HepG2 (cell line): ENCODE data around the gene MLLT10.

Source experiments
- CEBPG ChIP-seq: IDR thresholded peaks from 2 replicates; pipeline ENCODE4 v1.6.1; 2016
- GABPA ChIP-seq, 2 experiments: IDR thresholded peaks; 2 replicates each; pipeline ENCODE4 v1.6.1; 2011 to 2016; ENCODE audit warnings: low read depth in 2 of 2, low read length in 1 of 2, missing biosample characterization in 1 of 2, missing genetic modification characterization in 1 of 2
- JUND ChIP-seq: sonication (generic); formaldehyde crosslinking; IDR thresholded peaks from 2 replicates; pipeline ENCODE4 v1.8.0; 2022; ENCODE audit warnings: mild to moderate bottlenecking, missing genetic modification reagents
- PHF5A ChIP-seq: IDR thresholded peaks from one replicate; pipeline ENCODE4 v1.6.1; 2018; ENCODE audit warnings: low read depth, missing genetic modification reagents; ENCODE audit not compliant: unreplicated experiment
- U2AF2 ChIP-seq: fragments of 200-400 bp; formaldehyde crosslinking; IDR thresholded peaks from 2 replicates; pipeline ENCODE4 v1.6.1; 2017; ENCODE audit warnings: low read depth, mild to moderate bottlenecking, low read length
- TF ChIP-seq, protein P1 (sequence below): sonication (generic); formaldehyde crosslinking; IDR thresholded peaks from 2 replicates; pipeline ENCODE4 v1.4.0; 2020; ENCODE audit warnings: mild to moderate bottlenecking, missing genetic modification reagents
- TF ChIP-seq, protein P2 (sequence below): sonication (generic); formaldehyde crosslinking; IDR thresholded peaks from 2 replicates; pipeline ENCODE4 v1.5.0; 2020; ENCODE audit warnings: mild to moderate bottlenecking, missing genetic modification reagents, moderate library complexity
- TF ChIP-seq, protein P3 (sequence below): IDR thresholded peaks from 2 replicates; pipeline ENCODE4 v1.6.1; 2012; ENCODE audit warnings: low read length, improper control_type of control experiment

DNA sequence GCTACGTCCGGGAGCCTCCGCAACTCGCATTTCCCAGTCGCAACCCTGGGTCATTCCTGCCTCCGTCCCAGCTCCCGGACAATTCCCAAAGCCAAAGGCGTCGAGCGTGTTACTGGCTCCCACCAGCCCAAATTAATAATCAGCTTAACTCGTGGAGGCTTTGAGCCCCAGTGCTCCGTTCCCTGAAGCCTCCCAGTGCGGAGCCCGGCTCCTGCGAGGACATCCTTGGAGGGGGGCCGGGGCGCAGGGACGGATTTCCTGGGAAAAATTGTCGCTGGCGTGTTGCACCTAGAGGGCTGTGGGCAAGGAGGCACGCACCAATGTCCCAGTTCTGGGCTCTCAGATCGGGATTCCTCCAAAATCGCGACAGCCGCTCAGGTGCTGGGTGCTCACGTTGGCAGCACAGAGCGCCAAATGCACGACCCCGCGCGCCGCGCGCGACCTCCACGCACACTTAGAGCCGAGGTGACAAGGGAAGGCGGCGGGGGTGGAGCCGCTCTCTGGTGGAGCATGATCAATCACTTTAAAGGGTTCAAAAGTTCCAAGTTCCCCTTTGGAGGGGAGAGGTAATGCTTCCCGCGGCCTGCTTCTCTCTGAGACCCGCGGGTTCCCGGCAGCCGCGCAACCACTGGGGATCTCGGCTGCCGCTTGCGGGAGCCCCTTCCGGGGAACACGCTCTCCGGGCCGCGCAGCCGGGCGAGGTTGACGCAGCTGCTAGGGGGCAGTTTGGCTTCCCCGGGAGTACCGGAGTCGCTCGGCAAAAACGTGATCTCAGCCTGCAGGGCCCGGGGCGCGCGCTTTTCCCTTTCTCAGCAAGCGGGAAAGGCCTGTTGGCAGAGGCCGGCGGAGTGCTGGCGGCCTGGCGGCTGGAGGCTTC is 34.1 kb upstream of the MLLT10 start:
- TF ChIP-seq U2AF2 (no peak), PHF5A (no peak), JUND (no peak), CEBPG (CRISPR knock-in tag) (no peak), GABPA (IDR thresholded peaks at IDR 0.05; ENCODE audit: low read depth, low read length) (no peak), GABPA (CRISPR knock-in tag; IDR thresholded peaks at IDR 0.05; ENCODE audit: low read depth) (no peak)
- TF ChIP-seq, protein P1, sequence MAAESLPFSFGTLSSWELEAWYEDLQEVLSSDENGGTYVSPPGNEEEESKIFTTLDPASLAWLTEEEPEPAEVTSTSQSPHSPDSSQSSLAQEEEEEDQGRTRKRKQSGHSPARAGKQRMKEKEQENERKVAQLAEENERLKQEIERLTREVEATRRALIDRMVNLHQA = no peak
- TF ChIP-seq, protein P2, sequence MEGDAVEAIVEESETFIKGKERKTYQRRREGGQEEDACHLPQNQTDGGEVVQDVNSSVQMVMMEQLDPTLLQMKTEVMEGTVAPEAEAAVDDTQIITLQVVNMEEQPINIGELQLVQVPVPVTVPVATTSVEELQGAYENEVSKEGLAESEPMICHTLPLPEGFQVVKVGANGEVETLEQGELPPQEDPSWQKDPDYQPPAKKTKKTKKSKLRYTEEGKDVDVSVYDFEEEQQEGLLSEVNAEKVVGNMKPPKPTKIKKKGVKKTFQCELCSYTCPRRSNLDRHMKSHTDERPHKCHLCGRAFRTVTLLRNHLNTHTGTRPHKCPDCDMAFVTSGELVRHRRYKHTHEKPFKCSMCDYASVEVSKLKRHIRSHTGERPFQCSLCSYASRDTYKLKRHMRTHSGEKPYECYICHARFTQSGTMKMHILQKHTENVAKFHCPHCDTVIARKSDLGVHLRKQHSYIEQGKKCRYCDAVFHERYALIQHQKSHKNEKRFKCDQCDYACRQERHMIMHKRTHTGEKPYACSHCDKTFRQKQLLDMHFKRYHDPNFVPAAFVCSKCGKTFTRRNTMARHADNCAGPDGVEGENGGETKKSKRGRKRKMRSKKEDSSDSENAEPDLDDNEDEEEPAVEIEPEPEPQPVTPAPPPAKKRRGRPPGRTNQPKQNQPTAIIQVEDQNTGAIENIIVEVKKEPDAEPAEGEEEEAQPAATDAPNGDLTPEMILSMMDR (CRISPR knock-in tag) = no peak
- TF ChIP-seq, protein P3, sequence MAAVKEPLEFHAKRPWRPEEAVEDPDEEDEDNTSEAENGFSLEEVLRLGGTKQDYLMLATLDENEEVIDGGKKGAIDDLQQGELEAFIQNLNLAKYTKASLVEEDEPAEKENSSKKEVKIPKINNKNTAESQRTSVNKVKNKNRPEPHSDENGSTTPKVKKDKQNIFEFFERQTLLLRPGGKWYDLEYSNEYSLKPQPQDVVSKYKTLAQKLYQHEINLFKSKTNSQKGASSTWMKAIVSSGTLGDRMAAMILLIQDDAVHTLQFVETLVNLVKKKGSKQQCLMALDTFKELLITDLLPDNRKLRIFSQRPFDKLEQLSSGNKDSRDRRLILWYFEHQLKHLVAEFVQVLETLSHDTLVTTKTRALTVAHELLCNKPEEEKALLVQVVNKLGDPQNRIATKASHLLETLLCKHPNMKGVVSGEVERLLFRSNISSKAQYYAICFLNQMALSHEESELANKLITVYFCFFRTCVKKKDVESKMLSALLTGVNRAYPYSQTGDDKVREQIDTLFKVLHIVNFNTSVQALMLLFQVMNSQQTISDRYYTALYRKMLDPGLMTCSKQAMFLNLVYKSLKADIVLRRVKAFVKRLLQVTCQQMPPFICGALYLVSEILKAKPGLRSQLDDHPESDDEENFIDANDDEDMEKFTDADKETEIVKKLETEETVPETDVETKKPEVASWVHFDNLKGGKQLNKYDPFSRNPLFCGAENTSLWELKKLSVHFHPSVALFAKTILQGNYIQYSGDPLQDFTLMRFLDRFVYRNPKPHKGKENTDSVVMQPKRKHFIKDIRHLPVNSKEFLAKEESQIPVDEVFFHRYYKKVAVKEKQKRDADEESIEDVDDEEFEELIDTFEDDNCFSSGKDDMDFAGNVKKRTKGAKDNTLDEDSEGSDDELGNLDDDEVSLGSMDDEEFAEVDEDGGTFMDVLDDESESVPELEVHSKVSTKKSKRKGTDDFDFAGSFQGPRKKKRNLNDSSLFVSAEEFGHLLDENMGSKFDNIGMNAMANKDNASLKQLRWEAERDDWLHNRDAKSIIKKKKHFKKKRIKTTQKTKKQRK = no peak
